BJ (cell line): ENCODE results near the gene ADGRV1. TPM values are rescaled to one million over a fixed set of nuclear protein-coding genes. Genes with fewer than 3 reads are reported as not detected.
"Not testable (repeated sequence)": the region's sequence is repeated elsewhere in the genome, so short reads cannot be mapped to it uniquely, and the experiment has no call there.

ENCODE experiments used
- CTCF ChIA-PET: fragments of 350-600 bp; formaldehyde crosslinking; extraction: SDS; loops from one replicate; lab custom pipeline; 2021; ENCODE audit warnings: antibody characterized with exemption, inconsistent platforms; lab: Yijun Ruan, JAX
- POLR2A ChIA-PET: fragments of 300-600 bp; sonication (Branson Sonifier 250); formaldehyde crosslinking; extraction: SDS; loops from one replicate; lab custom pipeline; 2021; ENCODE audit warnings: antibody characterized with exemption; lab: Charles Lee
- DNase-seq: peaks from one replicate; pipeline ENCODE4 v3.0.0-alpha.2; 2011; ENCODE audit warnings: low read depth
- H3K27me3 ChIP-seq: 2 replicates; pipeline ENCODE4 v1.6.0; 2011; ENCODE audit warnings: low read length; ENCODE audit not compliant: control insufficient read depth, insufficient read depth
- H3K36me3 ChIP-seq: 2 replicates; pipeline ENCODE4 v1.5.1; 2011; ENCODE audit warnings: low read length; ENCODE audit not compliant: control insufficient read depth, insufficient read depth
- H3K4me3 ChIP-seq: 2 replicates; pipeline ENCODE4 v1.5.1; 2011; ENCODE audit warnings: low read depth, mild to moderate bottlenecking, control low read depth, low read length
- polyA plus RNA-seq: library from polyadenylated mRNA; depleted of rRNA; stranded (reverse); fragments of >200 nt; gene quantifications from 2 replicates; pipeline ENCODE4 v1.2.3, GENCODE V29; 2011
- TF ChIP-seq, protein P1 (sequence below): IDR thresholded peaks from 2 replicates; pipeline ENCODE4 v1.5.1; 2011; ENCODE audit warnings: low read depth, mild to moderate bottlenecking, control low read depth, inconsistent platforms, low read length, moderate library complexity; ENCODE audit not compliant: insufficient read depth

The ADGRV1 gene
- polyA plus RNA-seq, 1 experiment: 0.15 TPM

- ChIA-PET POLR2A (no interaction called here), CTCF (no interaction called here)
- TF ChIP-seq, protein P1, sequence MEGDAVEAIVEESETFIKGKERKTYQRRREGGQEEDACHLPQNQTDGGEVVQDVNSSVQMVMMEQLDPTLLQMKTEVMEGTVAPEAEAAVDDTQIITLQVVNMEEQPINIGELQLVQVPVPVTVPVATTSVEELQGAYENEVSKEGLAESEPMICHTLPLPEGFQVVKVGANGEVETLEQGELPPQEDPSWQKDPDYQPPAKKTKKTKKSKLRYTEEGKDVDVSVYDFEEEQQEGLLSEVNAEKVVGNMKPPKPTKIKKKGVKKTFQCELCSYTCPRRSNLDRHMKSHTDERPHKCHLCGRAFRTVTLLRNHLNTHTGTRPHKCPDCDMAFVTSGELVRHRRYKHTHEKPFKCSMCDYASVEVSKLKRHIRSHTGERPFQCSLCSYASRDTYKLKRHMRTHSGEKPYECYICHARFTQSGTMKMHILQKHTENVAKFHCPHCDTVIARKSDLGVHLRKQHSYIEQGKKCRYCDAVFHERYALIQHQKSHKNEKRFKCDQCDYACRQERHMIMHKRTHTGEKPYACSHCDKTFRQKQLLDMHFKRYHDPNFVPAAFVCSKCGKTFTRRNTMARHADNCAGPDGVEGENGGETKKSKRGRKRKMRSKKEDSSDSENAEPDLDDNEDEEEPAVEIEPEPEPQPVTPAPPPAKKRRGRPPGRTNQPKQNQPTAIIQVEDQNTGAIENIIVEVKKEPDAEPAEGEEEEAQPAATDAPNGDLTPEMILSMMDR: no peak
- no peak overlapping the region for H3K4me3 ChIP-seq
- no peaks in the 10 kb centered on the region for H3K36me3 ChIP-seq
- DNase-seq: no peak
- no peaks in the 10 kb centered on the region; the same call in none of the 2 replicates for H3K27me3 ChIP-seq
These were observed 500.0 kb downstream of the ADGRV1 start for GRCh38 chr5:91058575-91058974.

GRCh38 chr5:91059409-91059808, 500.8 kb downstream of the ADGRV1 start:
- TF ChIP-seq, protein P1: no peak
- no peak overlapping the region for H3K4me3 ChIP-seq
- ChIA-PET CTCF (no interaction called here), POLR2A (no interaction called here)
- H3K36me3 ChIP-seq: no peaks in the 10 kb centered on the region
- H3K27me3 ChIP-seq: no peaks in the 10 kb centered on the region; the same call in none of the 2 replicates
- no peak for DNase-seq

GRCh38 chr5:91061094-91061493, 502.5 kb downstream of the ADGRV1 start:
- ChIA-PET CTCF (no interaction called here), POLR2A (no interaction called here)
- TF ChIP-seq, protein P1: no peak
- no peak for DNase-seq
- H3K36me3 ChIP-seq: no peaks in the 10 kb centered on the region
- no peak overlapping the region for H3K4me3 ChIP-seq
- H3K27me3 ChIP-seq: no peaks in the 10 kb centered on the region; the same call in none of the 2 replicates

DNA sequence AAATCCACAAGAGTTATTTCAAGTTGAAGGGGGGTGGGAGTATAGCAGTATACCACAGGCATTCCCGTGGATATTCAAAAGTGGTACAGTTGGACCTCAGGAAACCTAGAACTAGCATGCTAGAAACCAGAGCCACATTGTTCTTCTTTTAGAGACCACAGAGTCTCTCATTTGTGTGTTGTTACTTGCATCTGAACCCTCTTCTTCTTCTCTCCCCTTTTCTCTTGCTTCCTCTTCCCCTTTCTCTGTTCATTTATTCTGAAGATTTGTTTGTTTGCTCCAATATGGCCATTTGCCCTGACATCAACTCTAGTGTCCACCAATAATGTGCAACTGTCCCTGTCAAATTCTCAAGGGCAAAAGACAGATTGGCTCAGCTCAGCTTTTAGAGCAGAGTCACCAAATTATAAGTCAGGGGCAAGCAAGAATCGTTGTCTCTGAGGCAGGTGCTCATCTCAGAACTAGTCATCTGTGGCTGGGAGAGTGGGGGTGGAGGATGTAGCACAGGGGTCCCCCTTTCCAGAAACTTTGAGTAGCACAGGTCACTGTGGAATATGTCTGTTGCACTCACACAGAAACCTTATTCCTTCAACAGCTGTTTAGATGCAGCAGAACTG, 503.5 kb downstream of the ADGRV1 start:
- H3K36me3 ChIP-seq: no peaks in the 10 kb centered on the region
- DNase-seq: no peak
- H3K27me3 ChIP-seq: no peaks in the 10 kb centered on the region; the same call in none of the 2 replicates
- TF ChIP-seq, protein P1: no peak
- ChIA-PET POLR2A (no interaction called here), CTCF (interaction anchor here (2.3 kb wide), 1 partner anchor 10 kb away, joined by 5 read pairs; no protein-coding TSS in a partner anchor)
- H3K4me3 ChIP-seq: no peak overlapping the region

- POLR2A ChIA-PET, DNase-seq, H3K36me3 ChIP-seq, H3K4me3 ChIP-seq, H3K27me3 ChIP-seq: not testable (repeated sequence)
- CTCF ChIA-PET: interaction anchor here (2.3 kb wide), 1 partner anchor 9 kb away, joined by 5 read pairs; no protein-coding TSS in a partner anchor
These were observed 504.6 kb downstream of the ADGRV1 start for GRCh38 chr5:91063098-91063690.
